Fibroblast of lung (primary cell): ENCODE measurements around the gene UTF1. TPM values are rescaled to one million over a fixed set of nuclear protein-coding genes. Genes with fewer than 3 reads are reported as not detected.

ENCODE experiments used
- DNase-seq, 2 donors: peaks; one replicate each; pipeline versions ENCODE4 v3.0.0 to v3.0.0-alpha.2; 2010; ENCODE audit warnings: low read depth in 2 of 2
- H2AFZ ChIP-seq: 2 replicates; pipeline ENCODE4 v1.5.1; 2012; ENCODE audit warnings: low read length, control low read depth, inconsistent platforms
- H3K27ac ChIP-seq: 2 replicates; pipeline ENCODE4 v1.5.1; 2011; ENCODE audit warnings: low read length, control low read depth; ENCODE audit not compliant: insufficient read depth
- H3K27me3 ChIP-seq: 2 replicates; pipeline ENCODE4 v1.5.1; 2011; ENCODE audit warnings: mild to moderate bottlenecking, low read length; ENCODE audit not compliant: control insufficient read depth, insufficient read depth
- H3K36me3 ChIP-seq: 2 replicates; pipeline ENCODE4 v1.5.1; 2011; ENCODE audit warnings: low read length; ENCODE audit not compliant: control insufficient read depth, insufficient read depth
- H3K4me1 ChIP-seq: 2 replicates; pipeline ENCODE4 v1.5.1; 2011; ENCODE audit warnings: low read length; ENCODE audit not compliant: control insufficient read depth, insufficient read depth; ENCODE audit errors: extremely low read depth
- H3K4me2 ChIP-seq: 2 replicates; pipeline ENCODE4 v1.5.1; 2011; ENCODE audit warnings: low read length, control low read depth; ENCODE audit not compliant: insufficient read depth; ENCODE audit errors: extremely low read depth
- H3K4me3 ChIP-seq, 4 experiments: fragments of 200-600 bp in 1 of 4; sonication (generic) in 1 of 4; replicated peaks in 1 of 4; 2 replicates each; pipeline ENCODE4 v1.5.1; 2011 to 2016; ENCODE audit warnings: low read length in 4 of 4, low read depth in 3 of 4, mild to moderate bottlenecking in 3 of 4, control low read depth in 2 of 4, inconsistent platforms in 1 of 4, mixed read lengths in 1 of 4; ENCODE audit not compliant: insufficient read depth in 1 of 4; ENCODE audit errors: control extremely low read depth in 1 of 4
- H3K79me2 ChIP-seq: 2 replicates; pipeline ENCODE4 v1.5.1; 2012; ENCODE audit warnings: mild to moderate bottlenecking, low read length, inconsistent platforms; ENCODE audit not compliant: control insufficient read depth, insufficient read depth
- H3K9ac ChIP-seq: 2 replicates; pipeline ENCODE4 v1.5.1; 2011; ENCODE audit warnings: mild to moderate bottlenecking, low read length, control low read depth; ENCODE audit not compliant: insufficient read depth
- H3K9me3 ChIP-seq: 2 replicates; pipeline ENCODE4 v1.5.1; 2012; ENCODE audit warnings: low read depth, low read length; ENCODE audit not compliant: control insufficient read depth, insufficient read depth
- H4K20me1 ChIP-seq: 2 replicates; pipeline ENCODE4 v1.5.1; 2011; ENCODE audit warnings: low read length; ENCODE audit not compliant: control insufficient read depth, insufficient read depth; ENCODE audit errors: extremely low read depth
- CTCF ChIP-seq, 2 donors: IDR thresholded peaks in 1 of 2; conservative IDR thresholded peaks in 1 of 2; 1 replicate in 1 of 2; 2 replicates in 1 of 2; pipeline ENCODE4 v1.5.1; 2011 to 2012; ENCODE audit warnings: low read length in 2 of 2, control low read depth in 1 of 2, inconsistent platforms in 1 of 2, low read depth in 1 of 2, mild to moderate bottlenecking in 1 of 2
- EZH2 ChIP-seq: IDR thresholded peaks from 2 replicates; pipeline ENCODE4 v1.5.1; 2012; ENCODE audit warnings: low read length, control low read depth, mild to moderate bottlenecking; ENCODE audit errors: missing control alignments
- polyA plus RNA-seq, 2 donors: library from polyadenylated mRNA; depleted of rRNA in 1 of 2; stranded (reverse) in 1 of 2; unstranded in 1 of 2; fragments of >200 nt; gene quantifications; 2 replicates each; pipeline ENCODE4 v1.2.1, GENCODE V29; 2011 to 2012; ENCODE audit warnings: missing spikeins in 1 of 2
- total RNA-seq: library from RNA; depleted of rRNA; stranded (reverse); fragments of >200 nt; gene quantifications from 2 replicates; pipeline ENCODE4 v1.2.1, GENCODE V29; 2014

UTF1 gene
- total and polyA plus RNA-seq, 2 donors (not counting 1 experiment from before 2014, with no cell fraction given): not detected

- no peak for DNase-seq
- no peak overlapping the region for H2AFZ ChIP-seq
- no peaks in the 10 kb centered on the region for H3K9me3 ChIP-seq
- no peak overlapping the region for H3K27ac ChIP-seq
- H3K4me3 ChIP-seq: no peak overlapping the region
- TF ChIP-seq EZH2 (no peak), CTCF (conservative IDR thresholded peaks at IDR 0.05 in 1 of 2, IDR thresholded peaks at IDR 0.05 in 1 of 2; ENCODE audit: low read depth in 1 of 2, low read length in 2 of 2) (no peak)
- H3K4me1 ChIP-seq: no peaks in the 10 kb centered on the region
- H3K36me3 ChIP-seq: no peaks in the 10 kb centered on the region
- H3K9ac ChIP-seq: no peak overlapping the region
- H3K79me2 ChIP-seq: no peaks in the 10 kb centered on the region
- peaks cover 54% of the 10 kb centered on the region for H3K27me3 ChIP-seq
- H4K20me1 ChIP-seq: no peaks in the 10 kb centered on the region
- H3K4me2 ChIP-seq: no peak overlapping the region
These were observed 5.3 kb downstream of the UTF1 start for GRCh38 chr10:133235265-133235855.

- no peak overlapping the region for H2AFZ ChIP-seq
- no peaks in the 10 kb centered on the region for H3K79me2 ChIP-seq
- H3K9me3 ChIP-seq: no peaks in the 10 kb centered on the region
- H4K20me1 ChIP-seq: no peaks in the 10 kb centered on the region
- no peak overlapping the region for H3K27ac ChIP-seq
- no peak overlapping the region for H3K9ac ChIP-seq
- TF ChIP-seq CTCF (conservative IDR thresholded peaks at IDR 0.05 in 1 of 2, IDR thresholded peaks at IDR 0.05 in 1 of 2; ENCODE audit: low read depth in 1 of 2, low read length in 2 of 2) (no peak), EZH2 (peak; percentile 87)
- no peaks in the 10 kb centered on the region for H3K4me1 ChIP-seq
- peaks cover 54% of the 10 kb centered on the region for H3K27me3 ChIP-seq
- no peak for DNase-seq
- H3K4me3 ChIP-seq: no peak overlapping the region
- no peak overlapping the region for H3K4me2 ChIP-seq
- no peaks in the 10 kb centered on the region for H3K36me3 ChIP-seq
These were observed 5.9 kb downstream of the UTF1 start for GRCh38 chr10:133235932-133236331.

DNA sequence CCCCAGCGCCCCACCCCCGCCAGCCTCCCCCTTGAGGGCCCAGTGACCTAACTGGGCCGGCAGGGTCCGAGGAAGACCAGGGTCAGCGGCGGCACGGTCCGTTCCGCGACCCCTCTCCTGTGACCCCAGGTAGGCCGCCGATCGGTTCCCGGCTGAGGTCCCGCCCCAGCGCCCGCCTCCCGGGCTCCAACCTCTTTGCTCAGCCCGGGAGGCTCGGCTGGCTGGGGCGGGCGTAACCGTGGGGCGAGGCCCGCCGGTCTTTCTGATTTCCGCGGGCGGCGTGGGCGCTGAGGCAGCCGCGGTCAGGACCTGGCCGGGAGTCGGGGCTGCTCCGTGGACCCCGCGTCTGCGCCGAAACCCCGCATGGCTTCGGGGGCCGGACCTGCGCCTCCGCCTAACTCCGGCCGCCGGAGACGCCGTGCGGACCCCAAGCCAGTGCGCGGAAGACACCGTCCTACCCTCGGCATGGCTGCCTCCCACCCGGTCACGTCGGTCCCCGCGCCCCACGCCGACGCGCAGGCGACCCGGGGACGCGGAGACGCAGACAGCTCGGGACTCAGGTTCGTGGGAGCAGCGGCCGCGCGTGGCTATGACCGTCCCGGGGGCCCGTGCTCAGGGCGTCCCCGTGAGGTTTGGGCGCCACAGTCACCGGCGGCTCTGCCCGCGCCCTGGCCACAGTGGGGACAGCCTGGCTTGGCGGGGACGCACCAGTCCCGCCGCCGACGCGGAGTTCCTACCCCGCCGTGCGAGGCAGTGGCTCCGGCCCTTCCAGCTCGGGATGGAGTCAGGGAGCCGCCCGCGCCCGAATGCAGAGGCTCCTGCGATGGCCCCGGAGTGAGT is 6.6 kb downstream of the UTF1 start:
- Histone ChIP-seq H3K9ac (no peak overlapping the region), H3K4me1 (no peaks in the 10 kb centered on the region), H3K4me3 (no peak overlapping the region), H3K36me3 (no peaks in the 10 kb centered on the region), H4K20me1 (no peaks in the 10 kb centered on the region), H3K79me2 (no peaks in the 10 kb centered on the region), H3K27me3 (peaks cover 49% of the 10 kb centered on the region), H3K9me3 (no peaks in the 10 kb centered on the region), H3K27ac (no peak overlapping the region), H3K4me2 (no peak overlapping the region), H2AFZ (no peak overlapping the region)
- DNase-seq: no peak
- TF ChIP-seq CTCF (conservative IDR thresholded peaks at IDR 0.05 in 1 of 2, IDR thresholded peaks at IDR 0.05 in 1 of 2; ENCODE audit: low read depth in 1 of 2, low read length in 2 of 2) (no peak), EZH2 (peak; percentile 96)
